ENCODE data around the gene SGPP2. TPM values are rescaled to one million over a fixed set of nuclear protein-coding genes. Genes with fewer than 3 reads are reported as not detected.

The SGPP2 gene
- total RNA-seq, 2 donors from 2014 or later, result 54.0 to 96.5 TPM

DNA sequence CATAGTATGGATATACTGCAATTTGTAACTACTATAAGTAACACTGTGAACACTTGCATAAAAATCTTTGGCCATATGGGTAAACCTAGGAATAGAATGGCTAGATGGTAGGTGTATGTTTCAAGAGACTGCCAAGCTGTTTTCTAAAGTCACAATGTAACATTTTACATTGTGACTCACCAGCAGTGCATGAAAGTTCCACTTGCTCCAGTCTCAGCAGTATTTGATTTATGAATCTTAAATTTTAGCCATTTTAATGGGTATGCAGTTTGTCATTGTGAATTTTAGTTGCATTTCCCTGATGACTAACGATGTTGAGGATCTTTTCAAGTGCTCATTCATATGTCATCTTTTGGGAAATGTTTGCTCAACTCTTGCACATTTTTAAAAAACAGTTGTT lies 145.5 kb downstream of the SGPP2 start:
- Histone ChIP-seq H3K9ac (ENCODE audit: low read depth in 2 of 2, low read length in 2 of 2) (no peak overlapping the region), H3K27me3 (no peaks in the 10 kb centered on the region), H3K36me3 (no peaks in the 10 kb centered on the region), H3K4me3 (no peak overlapping the region), H3K4me1 (no peaks in the 10 kb centered on the region), H3K9me3 (no peaks in the 10 kb centered on the region), H3K27ac (no peak overlapping the region)
- no peak for DNase-seq
- intact Hi-C loops (cut with DNase I), result loop anchor here (10.0 kb wide), 1 partner anchor 515 kb away; no protein-coding TSS in a partner anchor
- TF ChIP-seq, protein P1, sequence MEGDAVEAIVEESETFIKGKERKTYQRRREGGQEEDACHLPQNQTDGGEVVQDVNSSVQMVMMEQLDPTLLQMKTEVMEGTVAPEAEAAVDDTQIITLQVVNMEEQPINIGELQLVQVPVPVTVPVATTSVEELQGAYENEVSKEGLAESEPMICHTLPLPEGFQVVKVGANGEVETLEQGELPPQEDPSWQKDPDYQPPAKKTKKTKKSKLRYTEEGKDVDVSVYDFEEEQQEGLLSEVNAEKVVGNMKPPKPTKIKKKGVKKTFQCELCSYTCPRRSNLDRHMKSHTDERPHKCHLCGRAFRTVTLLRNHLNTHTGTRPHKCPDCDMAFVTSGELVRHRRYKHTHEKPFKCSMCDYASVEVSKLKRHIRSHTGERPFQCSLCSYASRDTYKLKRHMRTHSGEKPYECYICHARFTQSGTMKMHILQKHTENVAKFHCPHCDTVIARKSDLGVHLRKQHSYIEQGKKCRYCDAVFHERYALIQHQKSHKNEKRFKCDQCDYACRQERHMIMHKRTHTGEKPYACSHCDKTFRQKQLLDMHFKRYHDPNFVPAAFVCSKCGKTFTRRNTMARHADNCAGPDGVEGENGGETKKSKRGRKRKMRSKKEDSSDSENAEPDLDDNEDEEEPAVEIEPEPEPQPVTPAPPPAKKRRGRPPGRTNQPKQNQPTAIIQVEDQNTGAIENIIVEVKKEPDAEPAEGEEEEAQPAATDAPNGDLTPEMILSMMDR (IDR thresholded peaks at IDR 0.05), result no peak

DNA sequence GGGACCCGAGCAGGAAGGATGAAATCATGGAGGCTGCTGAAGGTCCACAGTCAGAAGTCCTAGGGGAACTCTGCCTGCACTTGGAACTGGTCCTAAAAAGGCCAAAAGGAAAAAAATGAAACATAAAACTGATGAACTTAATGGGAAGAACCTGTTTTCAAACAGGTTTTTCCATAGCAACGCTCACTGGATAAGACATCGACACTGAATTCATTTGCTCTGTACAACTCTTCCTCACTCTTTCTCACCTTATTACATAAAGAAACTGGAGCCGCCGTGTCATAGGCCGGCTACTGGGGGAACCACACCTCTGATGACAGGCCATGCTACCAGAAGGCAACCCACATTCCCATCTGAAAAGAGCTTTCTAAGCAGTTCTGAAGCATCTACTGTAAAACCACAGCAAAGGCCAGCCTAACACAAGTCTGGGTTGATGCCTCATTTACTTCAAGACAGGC lies 147.9 kb downstream of the SGPP2 start:
- Histone ChIP-seq H3K9ac (ENCODE audit: low read depth in 2 of 2, low read length in 2 of 2) (no peak overlapping the region), H3K9me3 (no peaks in the 10 kb centered on the region), H3K4me1 (no peaks in the 10 kb centered on the region), H3K4me3 (no peak overlapping the region), H3K36me3 (no peaks in the 10 kb centered on the region), H3K27ac (no peak overlapping the region), H3K27me3 (no peaks in the 10 kb centered on the region)
- TF ChIP-seq, protein P1 (IDR thresholded peaks at IDR 0.05), result no peak
- intact Hi-C loops (cut with DNase I), result no loop called here
- DNase-seq, result no peak

DNA sequence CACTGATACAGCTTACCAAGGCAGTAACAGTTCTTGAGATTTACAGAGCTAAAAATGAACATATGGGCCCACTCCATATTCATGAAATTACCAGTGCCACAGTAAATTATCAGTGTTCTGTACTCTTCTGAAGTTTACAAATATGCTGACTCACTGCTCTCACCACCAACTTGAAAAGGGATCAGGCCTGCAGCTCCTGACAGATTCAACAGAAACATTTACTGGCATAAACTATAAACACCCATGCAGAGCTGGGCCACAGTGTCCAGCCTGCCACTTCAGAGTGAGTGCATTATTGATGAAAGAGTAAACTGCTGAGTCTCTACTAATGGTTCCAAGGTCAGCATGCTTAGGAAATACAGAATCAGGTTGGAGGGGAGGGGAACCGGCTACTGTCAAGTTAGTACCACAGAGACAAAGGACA lies 148.4 kb downstream of the SGPP2 start:
- no peaks in the 10 kb centered on the region for H3K27me3 ChIP-seq
- no peaks in the 10 kb centered on the region for H3K9me3 ChIP-seq
- H3K27ac ChIP-seq, result no peak overlapping the region
- TF ChIP-seq, protein P1 (IDR thresholded peaks at IDR 0.05), result no peak
- DNase-seq, result no peak
- no peaks in the 10 kb centered on the region for H3K4me1 ChIP-seq
- H3K36me3 ChIP-seq, result no peaks in the 10 kb centered on the region
- H3K4me3 ChIP-seq, result no peak overlapping the region
- H3K9ac ChIP-seq (ENCODE audit: low read depth in 2 of 2, low read length in 2 of 2), result no peak overlapping the region
- intact Hi-C loops (cut with DNase I), result no loop called here

DNA sequence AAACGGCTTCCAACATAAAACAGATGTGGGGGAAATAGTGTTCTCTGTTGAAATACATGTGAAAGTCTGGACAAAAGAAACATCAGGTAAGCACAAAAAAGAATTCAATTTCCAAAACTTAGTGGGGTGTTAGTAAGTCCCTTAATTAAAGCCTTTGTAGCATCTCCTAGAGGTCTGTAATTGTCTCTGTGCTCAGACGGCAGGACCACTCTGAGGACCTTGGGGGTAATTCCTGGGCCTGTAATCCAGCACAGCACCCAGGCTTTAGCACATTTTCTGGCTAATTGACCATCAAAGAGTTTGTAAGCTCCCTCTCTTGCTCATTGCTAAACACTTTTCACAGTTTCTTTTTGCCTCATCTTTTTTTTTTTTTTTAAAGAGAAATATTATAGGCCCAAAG lies 151.3 kb downstream of the SGPP2 start:
- H3K36me3 ChIP-seq, result no peaks in the 10 kb centered on the region
- intact Hi-C loops (cut with DNase I), result no loop called here
- TF ChIP-seq, protein P1 (IDR thresholded peaks at IDR 0.05), result no peak
- H3K27ac ChIP-seq, result no peak overlapping the region
- no peaks in the 10 kb centered on the region for H3K9me3 ChIP-seq
- no peaks in the 10 kb centered on the region for H3K4me1 ChIP-seq
- no peak for DNase-seq
- H3K4me3 ChIP-seq, result no peak overlapping the region
- no peak overlapping the region for H3K9ac ChIP-seq (ENCODE audit: low read depth in 2 of 2, low read length in 2 of 2)
- no peaks in the 10 kb centered on the region for H3K27me3 ChIP-seq

DNA sequence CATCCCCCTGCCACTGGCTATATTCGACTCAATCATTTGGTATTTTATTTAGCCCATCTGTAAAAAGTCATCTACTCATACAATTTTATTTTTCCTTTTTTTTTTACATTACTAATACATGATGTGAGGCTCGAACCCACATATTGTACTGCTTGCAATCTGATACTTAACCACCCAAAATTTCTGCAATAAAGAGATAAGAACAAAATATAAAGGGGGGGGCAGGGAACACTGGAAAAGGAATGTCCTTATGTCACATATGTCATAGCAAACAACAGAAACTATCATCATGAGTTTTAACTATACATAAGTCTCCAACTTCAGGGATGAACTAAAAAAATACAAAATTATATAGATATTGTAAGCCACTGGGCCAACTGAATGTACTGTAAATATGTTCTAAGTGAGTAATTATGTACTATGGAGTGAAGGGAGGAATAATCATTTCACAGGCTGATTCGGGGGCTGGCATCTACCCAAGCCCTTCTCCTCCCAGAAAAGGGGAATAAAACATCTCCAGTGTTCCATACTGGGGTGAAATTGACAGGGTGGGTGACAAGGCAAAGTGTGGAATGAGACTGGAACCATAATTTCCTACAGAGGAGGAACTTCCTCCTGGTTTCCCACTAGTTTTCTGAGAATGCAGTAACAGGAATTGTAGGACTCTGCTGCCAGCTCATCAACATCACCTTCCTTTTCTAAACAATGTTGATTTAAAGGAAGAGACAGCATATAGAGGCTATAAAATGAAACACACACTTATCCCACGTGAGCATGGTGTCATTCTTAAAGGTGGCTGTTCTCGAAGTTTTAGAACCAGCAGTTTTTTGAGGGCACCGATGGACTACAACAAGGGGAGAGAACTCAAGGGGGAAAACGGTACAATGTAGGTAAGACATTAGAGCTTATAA lies 152.1 kb downstream of the SGPP2 start:
- Histone ChIP-seq H3K27me3 (no peaks in the 10 kb centered on the region), H3K9ac (ENCODE audit: low read depth in 2 of 2, low read length in 2 of 2) (no peak overlapping the region), H3K4me1 (no peaks in the 10 kb centered on the region), H3K9me3 (no peaks in the 10 kb centered on the region), H3K4me3 (no peak overlapping the region), H3K36me3 (no peaks in the 10 kb centered on the region), H3K27ac (peak overlapping the region; percentile 61)
- TF ChIP-seq, protein P1 (IDR thresholded peaks at IDR 0.05), result no peak
- DNase-seq, result peak; percentile 28
- intact Hi-C loops (cut with DNase I), result no loop called here
